Stimulated activated CD4-positive, alpha-beta T cell treated with anti-CD3 and anti-CD28 coated beads, Interleukin-12 subunit alpha, Interleukin-12 subunit beta, amount 100 ng/mL, for 4 hours (primary cell): ENCODE data around the gene SMIM41.

Source experiments
- DNase-seq: peaks from one replicate; pipeline ENCODE4 v3.0.0-alpha.2; 2020

The SMIM41 gene

DNA sequence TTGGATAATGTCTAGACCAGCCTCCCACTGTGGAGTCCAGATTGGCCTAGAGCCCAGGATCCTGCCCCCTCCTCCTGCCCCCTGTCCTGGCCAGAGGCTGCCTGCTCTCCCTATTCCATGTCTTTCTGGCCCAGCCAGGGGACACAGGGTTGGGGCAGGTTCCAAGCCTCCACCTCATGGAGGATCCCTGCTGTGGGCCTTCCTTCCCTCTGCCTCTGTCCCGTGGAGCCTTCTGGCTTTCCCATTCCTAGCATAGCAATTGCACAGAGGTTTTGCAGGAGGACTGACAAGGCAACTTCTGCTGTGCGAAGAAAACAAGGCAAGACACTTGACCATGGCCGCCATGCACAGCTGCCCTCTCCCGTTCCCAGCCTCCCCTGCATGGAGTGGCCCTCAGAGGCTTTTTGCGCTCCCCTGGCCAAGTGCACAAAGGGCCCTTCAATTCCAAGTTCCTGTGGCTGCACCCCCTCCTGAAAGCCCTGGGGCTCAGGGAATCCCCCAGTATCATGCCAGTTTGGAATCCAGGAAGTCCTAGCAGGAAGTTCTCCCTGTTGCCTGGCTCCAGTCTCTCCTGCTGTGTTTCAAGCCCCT is 70.2 kb downstream of the SMIM41 start:
- no peak for DNase-seq

DNA sequence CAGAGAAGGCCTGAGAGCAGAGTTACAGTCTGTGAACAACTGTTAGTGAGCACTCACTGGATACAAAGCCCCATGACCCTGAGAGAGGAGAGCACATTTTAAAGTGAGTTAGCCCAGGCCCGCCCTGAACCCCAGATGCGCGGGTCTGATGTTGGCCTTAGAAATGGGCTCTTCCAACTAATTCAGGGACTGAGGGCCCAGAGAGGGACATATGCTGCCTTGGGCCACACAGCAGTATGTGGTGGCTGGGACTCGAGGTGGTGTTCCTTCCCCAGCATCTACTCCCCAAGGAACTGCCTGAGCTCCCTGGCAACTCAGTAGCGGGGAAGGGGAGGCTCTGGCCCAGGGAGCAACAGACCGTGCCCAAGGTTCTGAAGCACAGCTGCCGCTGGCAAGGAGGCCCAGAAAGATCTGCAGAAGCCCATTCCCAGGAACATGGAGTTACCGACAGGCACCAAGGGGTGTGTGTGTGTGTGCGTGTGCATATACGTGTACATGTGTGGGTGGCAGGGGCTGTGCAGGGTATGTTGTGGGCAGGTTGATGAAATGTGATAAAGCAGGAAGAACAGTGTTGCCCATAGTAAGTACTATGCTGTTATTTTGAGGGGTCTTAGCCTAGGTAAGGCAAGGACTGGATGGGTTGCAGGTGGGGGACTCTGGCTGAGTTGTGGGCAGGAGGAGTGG is 71.8 kb downstream of the SMIM41 start:
- no peak for DNase-seq

DNA sequence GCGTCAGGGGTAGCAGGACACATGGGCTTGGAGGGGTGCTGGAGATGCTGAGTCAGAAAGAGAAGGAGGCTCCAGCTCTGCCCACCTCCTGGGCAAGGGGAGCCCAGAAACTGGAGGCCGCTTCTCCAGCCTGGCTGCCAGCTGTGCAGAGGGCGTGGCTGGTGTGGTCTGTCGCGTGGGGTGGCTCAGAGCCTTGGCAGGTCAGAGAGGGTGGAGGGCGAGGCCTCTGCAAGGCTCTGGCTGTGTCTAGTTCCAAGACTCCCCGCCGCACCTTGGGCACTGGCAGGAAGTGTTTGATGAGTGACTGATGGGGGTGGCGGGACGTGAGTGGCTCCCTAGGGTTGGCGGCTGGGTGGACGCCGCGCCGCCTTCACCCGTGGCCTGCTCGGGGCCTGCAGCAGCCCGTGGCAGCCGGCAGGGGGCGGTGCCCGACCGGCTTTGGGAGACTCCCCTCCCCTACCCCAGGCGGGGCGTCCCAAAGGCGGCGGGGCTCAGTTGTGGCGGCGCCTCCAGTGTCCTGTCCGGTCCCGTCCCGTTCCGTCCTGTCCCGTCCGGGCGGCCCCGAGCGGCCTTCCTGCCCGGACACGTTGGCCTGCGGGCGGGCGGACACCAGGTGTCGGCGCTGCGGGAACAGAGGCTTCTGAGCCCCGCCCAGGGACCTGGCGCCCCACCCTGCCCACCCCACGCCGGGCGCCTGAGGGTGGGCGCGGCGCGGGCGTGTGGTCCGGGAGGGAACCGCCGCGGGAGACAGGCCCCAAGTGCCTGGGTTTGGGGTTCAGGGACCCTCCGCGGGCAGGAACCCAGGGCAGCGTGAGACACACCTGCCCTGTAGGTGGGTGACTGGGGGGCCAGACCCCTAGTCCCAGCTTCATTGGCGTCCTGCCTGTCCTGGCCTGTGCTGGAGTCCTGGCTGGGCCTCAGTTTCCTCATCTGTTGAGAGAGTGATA is 72.6 kb downstream of the SMIM41 start:
- DNase-seq, result peak; percentile 65

DNA sequence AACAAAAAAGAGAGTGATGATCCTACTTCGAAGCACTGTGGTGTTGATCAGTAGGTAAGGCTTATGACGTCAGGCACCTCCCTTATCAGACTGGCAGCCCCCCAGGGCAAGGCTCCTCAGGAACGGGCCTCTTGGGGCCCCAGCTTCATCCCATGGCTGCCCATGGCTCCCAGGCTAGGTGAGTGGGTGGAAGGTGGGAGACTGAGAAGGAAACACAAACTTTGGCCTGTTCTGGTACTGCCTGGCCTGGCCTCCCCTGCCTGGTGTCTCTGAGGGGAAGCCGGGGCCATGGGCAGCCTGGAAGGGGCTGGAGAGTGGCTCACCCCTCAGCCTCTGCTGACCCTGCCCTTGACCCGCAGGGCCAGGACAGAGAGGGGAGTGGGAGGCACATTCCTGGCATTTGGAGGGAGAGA is 73.4 kb downstream of the SMIM41 start:
- no peak for DNase-seq

DNA sequence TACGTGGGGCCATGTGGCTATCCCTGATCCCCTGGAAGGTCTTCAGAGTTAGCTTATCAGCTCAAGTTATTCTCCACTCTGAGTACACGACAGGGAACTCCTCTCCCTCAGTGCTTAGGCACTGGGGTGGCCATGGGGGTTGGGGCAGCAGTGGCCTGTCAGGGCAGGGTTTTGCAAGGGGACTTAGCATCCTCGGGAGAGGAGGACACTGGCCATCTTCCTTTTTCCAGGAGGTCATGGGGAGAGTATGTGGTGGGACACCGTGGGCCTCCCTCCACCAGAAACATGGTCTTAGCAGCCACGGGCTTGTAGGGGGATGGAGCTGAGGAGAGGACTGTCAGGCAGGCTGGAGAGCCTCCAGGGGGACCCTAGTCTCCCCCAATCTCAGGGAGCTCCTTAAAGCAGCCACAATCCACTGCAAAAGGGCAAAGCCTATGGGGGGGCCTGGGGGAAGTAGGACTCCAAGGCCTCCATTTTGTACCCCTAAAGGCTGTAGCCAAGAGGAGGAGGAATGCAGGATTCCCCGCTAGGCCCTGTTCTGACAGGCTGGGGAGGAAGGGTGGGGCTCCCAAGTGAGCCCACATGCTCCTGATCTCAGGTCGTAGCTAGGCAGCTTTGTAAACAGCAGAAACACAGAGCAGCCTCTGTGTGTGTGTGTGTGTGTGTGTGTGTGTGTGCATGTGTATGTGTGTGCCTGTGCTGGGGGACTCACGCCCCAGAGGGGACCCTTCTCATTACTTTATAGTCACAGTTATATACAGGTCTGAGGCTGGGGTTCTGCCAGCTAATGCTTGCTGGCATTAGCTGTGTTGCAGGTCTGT is 75.8 kb downstream of the SMIM41 start:
- no peak for DNase-seq

DNA sequence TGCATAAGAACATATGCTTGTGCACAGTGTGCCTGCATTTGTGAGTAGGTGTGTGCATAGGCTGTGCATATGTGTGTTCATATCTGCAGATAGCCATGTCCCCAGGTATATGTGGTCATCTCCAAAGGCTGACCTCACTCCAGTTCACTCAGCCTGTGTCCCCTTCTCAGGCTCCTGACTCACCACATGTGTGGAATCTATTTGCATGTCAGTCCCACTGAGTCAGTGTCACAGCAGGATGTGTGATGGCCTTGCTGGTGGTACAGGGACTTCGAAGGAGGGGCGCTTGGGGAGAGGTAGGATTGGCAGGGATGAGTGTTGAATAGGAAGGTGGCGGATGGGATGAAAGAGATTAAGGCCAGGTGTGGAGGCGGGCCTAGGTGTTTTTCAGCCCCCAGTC is 76.8 kb downstream of the SMIM41 start:
- no peak for DNase-seq

DNA sequence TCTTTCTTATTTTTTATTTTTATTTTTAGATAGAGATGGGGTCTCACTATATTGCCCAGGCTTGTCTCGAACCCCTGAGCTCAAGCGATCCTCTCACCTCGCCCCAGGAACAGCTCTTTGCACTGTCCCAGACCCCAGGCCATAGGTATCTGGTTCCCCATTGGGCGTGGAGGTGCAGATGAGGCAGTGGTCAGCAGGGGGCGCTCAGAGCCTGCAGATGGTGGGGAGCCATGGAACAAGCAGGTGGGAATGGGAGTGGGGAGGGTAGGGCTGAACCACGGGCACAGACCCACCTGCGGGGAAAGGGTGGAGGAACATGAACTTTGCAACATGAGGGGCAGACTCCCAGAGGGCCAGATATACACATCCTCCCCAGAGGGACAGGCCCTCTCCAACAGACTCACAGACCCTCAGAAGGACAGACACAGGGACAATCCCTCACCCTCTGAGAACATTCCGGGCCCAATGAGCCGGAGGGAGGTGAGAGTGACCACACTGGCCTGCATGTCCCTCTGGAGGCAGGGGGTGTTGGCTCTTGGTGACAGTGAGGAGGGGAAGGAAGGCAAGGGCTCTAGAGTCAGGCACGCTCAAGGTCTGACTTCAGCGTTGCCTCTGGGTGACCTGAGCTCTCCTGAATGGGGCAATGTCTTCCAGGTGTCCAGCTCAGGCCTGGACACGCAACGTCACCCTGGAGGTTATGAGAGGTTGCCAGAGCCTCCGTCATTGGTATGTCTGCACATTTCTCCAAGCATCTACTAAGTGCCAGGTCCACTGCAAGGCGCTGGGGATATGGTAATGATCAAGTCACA is 77.5 kb downstream of the SMIM41 start:
- DNase-seq, result peak; percentile 73

DNA sequence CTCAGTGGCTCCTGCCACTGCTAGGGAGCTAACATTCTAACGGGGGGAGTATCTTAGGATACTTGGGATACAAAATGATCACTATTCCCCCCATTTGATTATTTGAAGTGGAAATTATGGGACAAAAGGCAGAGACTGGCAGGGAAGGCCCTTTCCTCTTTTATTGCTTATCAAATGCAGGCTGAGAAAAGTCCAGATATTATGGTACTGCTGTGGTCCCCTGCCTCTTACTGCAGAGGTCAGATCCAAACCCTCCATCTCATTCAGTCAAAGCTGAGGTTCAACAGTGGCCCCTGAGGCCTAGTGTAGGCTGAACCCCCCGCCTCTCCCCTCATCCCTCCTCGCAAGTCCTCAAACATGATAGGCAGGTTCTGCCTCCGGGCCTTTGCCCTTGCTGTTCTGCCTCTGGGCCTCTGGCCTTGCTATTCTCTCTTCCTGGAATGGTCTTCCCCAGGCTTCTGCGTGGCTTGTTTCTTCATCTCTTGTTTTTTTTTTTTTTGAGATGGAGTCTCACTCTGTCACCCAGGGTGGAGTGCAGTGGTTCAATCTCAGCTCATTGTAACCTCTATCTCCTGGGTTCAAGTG is 78.2 kb downstream of the SMIM41 start:
- no peak for DNase-seq
